GM12878 (cell line): ENCODE measurements around the gene MAB21L4. TPM values are rescaled to one million over a fixed set of nuclear protein-coding genes. Genes with fewer than 3 reads are reported as not detected.

Experiments used
- ATAC-seq: fragments of 200-7000 bp; cut with Tn5 transposase; 3 replicates; pipeline ENCODE4 v1.9.1; 2020; ENCODE audit warnings: mild to moderate bottlenecking, moderate library complexity
- BruUV-seq: library from RNA; stranded (reverse); fragments of 400-500 nt; replicated peaks from 2 replicates; lab custom pipeline; 2021; lab: Mats Ljungman, UMichigan
- CTCF ChIA-PET: fragments of 300-600 bp; sonication (Branson Sonifier 250); formaldehyde crosslinking; extraction: SDS; loops from one replicate; lab custom pipeline; 2021; ENCODE audit warnings: inconsistent platforms; lab: Yijun Ruan, JAX
- POLR2A ChIA-PET: fragments of 350-600 bp; formaldehyde crosslinking; extraction: SDS; loops from one replicate; lab custom pipeline; 2021; ENCODE audit warnings: inconsistent platforms; lab: Charles Lee
- RAD21 ChIA-PET: fragments of 300-600 bp; sonication (Branson Sonifier 250); formaldehyde crosslinking; loops from one replicate; lab custom pipeline; 2023; ENCODE audit warnings: antibody characterized with exemption; ENCODE audit not compliant: unreplicated experiment; lab: Charles Lee
- SMC1A ChIA-PET: fragments of 300-600 bp; sonication (Branson Sonifier 250); formaldehyde crosslinking; loops from one replicate; lab custom pipeline; 2023; ENCODE audit not compliant: unreplicated experiment, uncharacterized antibody; lab: Charles Lee
- DNase-seq: peaks from one replicate; pipeline ENCODE4 v3.0.0-alpha.2; 2011; ENCODE audit warnings: low read depth, low spot score
- FAIRE-seq: peaks from 3 replicates; lab custom pipeline; 2011; peaks lifted over from hg19 to GRCh38; lab: Jason Lieb, UNC
- H2AFZ ChIP-seq: 2 replicates; pipeline ENCODE4 v1.6.0; 2011; ENCODE audit warnings: low read depth, low read length, control low read depth; ENCODE audit not compliant: control insufficient read depth
- H3K27ac ChIP-seq: 2 replicates; pipeline ENCODE4 v1.5.1; 2011; ENCODE audit warnings: control low read depth; ENCODE audit not compliant: control insufficient read depth, insufficient read depth
- H3K27me3 ChIP-seq, 2 experiments: replicated peaks in 1 of 2; 2 replicates each; pipeline versions ENCODE4 v1.6.0 to v1.6.1; 2011; ENCODE audit warnings: low read length in 1 of 2; ENCODE audit not compliant: control insufficient read depth in 2 of 2, insufficient read depth in 2 of 2
- H3K36me3 ChIP-seq, 2 experiments: 2 replicates each; pipeline ENCODE4 v1.5.1; 2011; ENCODE audit warnings: low read length in 1 of 2; ENCODE audit not compliant: control insufficient read depth in 2 of 2, insufficient read depth in 2 of 2
- H3K4me1 ChIP-seq: 2 replicates; pipeline ENCODE4 v1.6.1; 2011; ENCODE audit warnings: mild to moderate bottlenecking, low read length, moderate library complexity, mixed read lengths; ENCODE audit not compliant: control insufficient read depth, insufficient read depth
- H3K4me2 ChIP-seq: 2 replicates; pipeline ENCODE4 v1.6.0; 2011; ENCODE audit warnings: control low read depth; ENCODE audit not compliant: control insufficient read depth, insufficient read depth
- H3K4me3 ChIP-seq: fragments of 200-600 bp; sonication (generic); 2 replicates; pipeline ENCODE4 v1.5.1; 2016
- H3K79me2 ChIP-seq: 2 replicates; pipeline ENCODE4 v1.6.0; 2011; ENCODE audit warnings: low read length; ENCODE audit not compliant: control insufficient read depth, insufficient read depth
- H3K9ac ChIP-seq: 2 replicates; pipeline ENCODE4 v1.8.0; 2011; ENCODE audit warnings: low read length, control low read depth, mixed read lengths; ENCODE audit not compliant: control insufficient read depth, insufficient read depth
- H3K9me3 ChIP-seq: replicated peaks from 3 replicates; pipeline ENCODE4 v1.5.1; 2011; ENCODE audit warnings: mild to moderate bottlenecking, low read length; ENCODE audit not compliant: control insufficient read depth, insufficient read depth
- H4K20me1 ChIP-seq: 2 replicates; pipeline ENCODE4 v1.6.0; 2011; ENCODE audit not compliant: control insufficient read depth, insufficient read depth
- BRCA1 ChIP-seq: IDR thresholded peaks from 2 replicates; pipeline ENCODE4 v1.6.1; 2011; ENCODE audit warnings: low read depth, low read length, improper control_type of control experiment
- CHD1 ChIP-seq: IDR thresholded peaks from 2 replicates; pipeline ENCODE4 v1.6.1; 2012; ENCODE audit warnings: low read depth, low read length, improper control_type of control experiment
- E2F8 ChIP-seq: fragments of 450-650 bp; IDR thresholded peaks from 2 replicates; pipeline ENCODE4 v1.6.1; 2018; ENCODE audit warnings: mild to moderate bottlenecking, low read depth, moderate library complexity; ENCODE audit not compliant: partially characterized antibody
- MAX ChIP-seq: IDR thresholded peaks from 2 replicates; pipeline ENCODE4 v1.6.1; 2012; ENCODE audit warnings: low read depth, low read length, improper control_type of control experiment
- MTA3 ChIP-seq: IDR thresholded peaks from 2 replicates; pipeline ENCODE4 v1.6.1; 2012; ENCODE audit warnings: low read length, inconsistent platforms, borderline replicate concordance
- POLR2AphosphoS5 ChIP-seq: IDR thresholded peaks from 2 replicates; pipeline ENCODE4 v1.6.1; 2011; ENCODE audit warnings: mild to moderate bottlenecking, low read length, inconsistent platforms
- SMAD1 ChIP-seq: fragments of 450-650 bp; IDR thresholded peaks from 2 replicates; pipeline ENCODE4 v1.6.1; 2018; ENCODE audit warnings: mild to moderate bottlenecking, low read depth; ENCODE audit not compliant: partially characterized antibody
- STAT3 ChIP-seq: IDR thresholded peaks from 2 replicates; pipeline ENCODE4 v1.6.1; 2011; ENCODE audit warnings: low read depth, low read length, improper control_type of control experiment
- TAF1 ChIP-seq: IDR thresholded peaks from 2 replicates; pipeline ENCODE4 v1.6.1; 2011; ENCODE audit warnings: mild to moderate bottlenecking, low read depth, low read length, borderline replicate concordance
- TCF12 ChIP-seq: IDR thresholded peaks from 2 replicates; pipeline ENCODE4 v1.6.1; 2011; ENCODE audit warnings: low read depth, mild to moderate bottlenecking, low read length
- TCF7 ChIP-seq: IDR thresholded peaks from 2 replicates; pipeline ENCODE4 v1.6.1; 2014; ENCODE audit warnings: antibody characterized with exemption, borderline replicate concordance
- ZBED1 ChIP-seq: IDR thresholded peaks from 2 replicates; pipeline ENCODE4 v1.6.1; 2016; ENCODE audit warnings: borderline replicate concordance
- WGBS: methylation state at CpG from one replicate; pipeline ENCODE4 v1.1.6; 2016; ENCODE audit warnings: low lambda C conversion rate; ENCODE audit not compliant: insufficient replicate concordance, insufficient coverage; ENCODE audit errors: missing lambda C conversion rate; 5-methylcytosine and 5-hydroxymethylcytosine counted together
- in situ Hi-C: fragments of 300-500 bp; cut with MboI; formaldehyde crosslinking; loops from 9 replicates; pipeline ENCODE4 v1.14.3; 2018; ENCODE audit warnings: mixed read lengths
- intact Hi-C: fragments of 100-400 bp; cut with micrococcal nuclease; formaldehyde crosslinking; loops from one replicate; pipeline ENCODE4 v1.14.2; 2022; ENCODE audit not compliant: unreplicated experiment
- polyA plus RNA-seq, 11 experiments: library from polyadenylated mRNA; depleted of rRNA in 4 of 11; unstranded in 6 of 11; stranded (reverse) in 5 of 11; fragments of >200 nt; fragmentation: Nextera tagmentation in 4 of 11; fragmentation: Illumina TruSeq in 1 of 11; extraction: Ambion mirVana in 4 of 11; extraction: Trizol in 1 of 11; gene quantifications; 1 replicate in 1 of 11; 2 replicates in 10 of 11; pipeline versions ENCODE4 v1.2.1 to v1.2.3, GENCODE V29; 2011 to 2016; ENCODE audit warnings: inconsistent platforms in 2 of 11, missing spikeins in 2 of 11, low read depth in 1 of 11
- total RNA-seq, 4 experiments: library from RNA; depleted of rRNA in 3 of 4; stranded (reverse); fragments of >200 nt in 3 of 4; fragmentation: Illumina TruSeq in 1 of 4; extraction: Trizol in 1 of 4; gene quantifications; 2 replicates each; pipeline versions ENCODE4 v1.2.1 to v1.2.3, GENCODE V29; 2013 to 2021
- TF ChIP-seq, protein P1 (sequence below): IDR thresholded peaks from 2 replicates; pipeline ENCODE4 v1.6.1; 2011; ENCODE audit warnings: borderline replicate concordance, low read depth, mild to moderate bottlenecking, moderate library complexity, mixed read lengths, low read length; ENCODE audit not compliant: insufficient read depth; ENCODE audit errors: extremely low read length
- TF ChIP-seq, protein P2 (sequence below): fragments of 450-650 bp; IDR thresholded peaks from 2 replicates; pipeline ENCODE4 v1.6.1; 2016; ENCODE audit warnings: mild to moderate bottlenecking

The MAB21L4 gene
- total and polyA plus RNA-seq, 10 of the 15 experiments (the other 5 are each of a cell fraction or from before 2014, with no cell fraction given): 0.03 TPM; not detected in 9

- FAIRE-seq: no peak
These were observed 36.7 kb upstream of the MAB21L4 start for GRCh38 chr2:240932724-240933047.

GRCh38 chr2:240932001-240932723 is 36.2 kb upstream of the MAB21L4 start:
- Histone ChIP-seq H3K4me1 (no peaks in the 10 kb centered on the region), H3K4me3 (no peak overlapping the region), H4K20me1 (no peaks in the 10 kb centered on the region), H3K9me3 (no peaks in the 10 kb centered on the region; the same call in 2 of the 3 replicates), H3K27ac (no peak overlapping the region), H3K4me2 (no peak overlapping the region), H2AFZ (no peak overlapping the region), H3K9ac (no peak overlapping the region), H3K79me2 (no peaks in the 10 kb centered on the region), H3K36me3 (no peaks in the 10 kb centered on the region), H3K27me3 (peaks cover 0 to 2% of the 10 kb centered on the region in 2 experiments; a peak in 2 of 4 replicates)
- DNase-seq (no peak), FAIRE-seq (no peak), ATAC-seq (no peak)
- 23% methylated on average over 19 of the region's 21 CpGs for whole genome bisulfite sequencing
- ChIA-PET POLR2A (no interaction called here), CTCF (no interaction called here), RAD21 (no interaction called here), SMC1A (no interaction called here)
- in situ Hi-C loops: no loop called here
- intact Hi-C loops: no loop called here
- no TSS peak for BruUV-seq
- TF ChIP-seq ZBED1 (no peak), TCF12 (no peak), SMAD1 (no peak), POLR2AphosphoS5 (no peak), E2F8 (no peak), TAF1 (no peak), MAX (no peak)
- TF ChIP-seq, protein P1, sequence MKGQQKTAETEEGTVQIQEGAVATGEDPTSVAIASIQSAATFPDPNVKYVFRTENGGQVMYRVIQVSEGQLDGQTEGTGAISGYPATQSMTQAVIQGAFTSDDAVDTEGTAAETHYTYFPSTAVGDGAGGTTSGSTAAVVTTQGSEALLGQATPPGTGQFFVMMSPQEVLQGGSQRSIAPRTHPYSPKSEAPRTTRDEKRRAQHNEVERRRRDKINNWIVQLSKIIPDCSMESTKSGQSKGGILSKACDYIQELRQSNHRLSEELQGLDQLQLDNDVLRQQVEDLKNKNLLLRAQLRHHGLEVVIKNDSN: no peak
- TF ChIP-seq, protein P2, sequence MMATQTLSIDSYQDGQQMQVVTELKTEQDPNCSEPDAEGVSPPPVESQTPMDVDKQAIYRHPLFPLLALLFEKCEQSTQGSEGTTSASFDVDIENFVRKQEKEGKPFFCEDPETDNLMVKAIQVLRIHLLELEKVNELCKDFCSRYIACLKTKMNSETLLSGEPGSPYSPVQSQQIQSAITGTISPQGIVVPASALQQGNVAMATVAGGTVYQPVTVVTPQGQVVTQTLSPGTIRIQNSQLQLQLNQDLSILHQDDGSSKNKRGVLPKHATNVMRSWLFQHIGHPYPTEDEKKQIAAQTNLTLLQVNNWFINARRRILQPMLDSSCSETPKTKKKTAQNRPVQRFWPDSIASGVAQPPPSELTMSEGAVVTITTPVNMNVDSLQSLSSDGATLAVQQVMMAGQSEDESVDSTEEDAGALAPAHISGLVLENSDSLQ: no peak

More at GRCh38 chr2:240932724-240933047, 36.7 kb upstream of the MAB21L4 start:
- 44% methylated on average over 11 of the region's 11 CpGs for WGBS
- Histone ChIP-seq H3K4me3 (no peak overlapping the region), H3K9ac (no peak overlapping the region), H3K79me2 (no peaks in the 10 kb centered on the region), H3K4me2 (no peak overlapping the region), H3K9me3 (no peaks in the 10 kb centered on the region; the same call in 2 of the 3 replicates), H4K20me1 (no peaks in the 10 kb centered on the region), H3K4me1 (no peaks in the 10 kb centered on the region), H3K27ac (no peak overlapping the region), H3K36me3 (no peaks in the 10 kb centered on the region), H2AFZ (no peak overlapping the region), H3K27me3 (peaks cover 0 to 2% of the 10 kb centered on the region in 2 experiments; a peak in 2 of 4 replicates)
- CTCF ChIA-PET: no interaction called here
- BruUV-seq: no TSS peak
- RAD21 ChIA-PET: no interaction called here
- POLR2A ChIA-PET: no interaction called here
- ATAC-seq: no peak
- SMC1A ChIA-PET: no interaction called here
- DNase-seq: no peak
- intact Hi-C loops (no loop called here), in situ Hi-C loops (no loop called here)
- TF ChIP-seq TCF7 (no peak), STAT3 (no peak), MTA3 (no peak), BRCA1 (no peak), CHD1 (no peak)
